Activated naive CD4-positive, alpha-beta T cell treated with anti-CD3 and anti-CD28 coated beads for 36 hours (primary cell): ENCODE measurements around the gene MYT1. TPM values are rescaled to one million over a fixed set of nuclear protein-coding genes. Genes with fewer than 3 reads are reported as not detected.

Source experiments
- CTCF ChIA-PET: fragments of 350-600 bp; sonication (Branson Sonifier 250); formaldehyde crosslinking; loops from one replicate; lab custom pipeline; 2021; ENCODE audit warnings: antibody characterized with exemption; lab: Charles Lee
- DNase-seq: peaks from one replicate; pipeline ENCODE4 v3.0.0-alpha.2; 2020
- H3K27ac Mint-ChIP-seq: one replicate; pipeline ENCODE4 v1.8.0; 2021; ENCODE audit warnings: mild to moderate bottlenecking, mixed read lengths
- H3K27me3 Mint-ChIP-seq: one replicate; pipeline ENCODE4 v1.8.0; 2021; ENCODE audit warnings: low read depth, mixed read lengths
- H3K36me3 Mint-ChIP-seq: one replicate; pipeline ENCODE4 v1.8.0; 2021; ENCODE audit warnings: low read depth, mixed read lengths
- H3K4me1 Mint-ChIP-seq: one replicate; pipeline ENCODE4 v1.8.0; 2021; ENCODE audit warnings: low read depth, mixed read lengths
- H3K4me3 Mint-ChIP-seq: one replicate; pipeline ENCODE4 v1.8.0; 2021; ENCODE audit warnings: mild to moderate bottlenecking, moderate library complexity, mixed read lengths
- H3K9me3 Mint-ChIP-seq: one replicate; pipeline ENCODE4 v1.8.0; 2021; ENCODE audit warnings: mixed read lengths
- intact Hi-C: fragments of 100-400 bp; cut with micrococcal nuclease; formaldehyde crosslinking; loops from one replicate; pipeline ENCODE4 v1.15.1; 2023
- total RNA-seq, 2 experiments: library from RNA; stranded (reverse); gene quantifications; one replicate each; pipeline ENCODE4 v1.2.3, GENCODE V29; 2021

The MYT1 gene
- total RNA-seq, 2 experiments from 2014 or later, result 0.05 TPM

DNA sequence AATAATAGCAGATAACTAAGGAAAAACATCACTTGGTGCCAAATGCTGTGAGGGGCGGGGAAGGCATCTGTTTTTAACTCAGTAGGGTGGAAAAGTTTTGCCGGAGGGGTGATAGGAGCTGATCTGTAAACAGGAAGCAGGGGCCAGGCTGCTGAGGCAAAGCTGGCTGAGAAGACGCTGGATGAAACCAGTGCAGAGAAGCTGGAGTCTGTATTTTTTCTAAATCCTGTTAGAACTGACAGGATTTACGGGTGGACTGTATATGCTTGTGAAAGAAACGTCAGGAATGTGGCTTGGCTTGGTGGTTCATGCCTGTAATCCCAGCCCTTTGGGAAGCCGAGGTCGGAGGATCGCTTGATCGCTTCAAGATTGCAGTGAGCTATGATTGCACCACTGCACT is 96.9 kb downstream of the MYT1 start:
- peaks cover 6% of the 10 kb centered on the region for H3K36me3 Mint-ChIP-seq
- intact Hi-C loops, result no loop called here
- no peak overlapping the region for H3K4me3 Mint-ChIP-seq
- H3K9me3 Mint-ChIP-seq, result no peaks in the 10 kb centered on the region
- CTCF ChIA-PET, result no interaction called here
- DNase-seq, result peak; percentile 22
- H3K27ac Mint-ChIP-seq, result no peak overlapping the region
- H3K27me3 Mint-ChIP-seq, result no peaks in the 10 kb centered on the region
- peaks cover 83% of the 10 kb centered on the region for H3K4me1 Mint-ChIP-seq

- intact Hi-C loops, result no loop called here
- Mint-ChIP-seq H3K27ac (no peak overlapping the region), H3K4me1 (peaks cover 55% of the 10 kb centered on the region), H3K27me3 (no peaks in the 10 kb centered on the region), H3K36me3 (peaks cover 4% of the 10 kb centered on the region), H3K9me3 (no peaks in the 10 kb centered on the region), H3K4me3 (no peak overlapping the region)
- CTCF ChIA-PET, result no interaction called here
- DNase-seq, result no peak
These were observed 99.8 kb downstream of the MYT1 start for GRCh38 chr20:64264091-64264490.

- peaks cover 7% of the 10 kb centered on the region for H3K36me3 Mint-ChIP-seq
- CTCF ChIA-PET, result no interaction called here
- H3K27me3 Mint-ChIP-seq, result no peaks in the 10 kb centered on the region
- H3K4me1 Mint-ChIP-seq, result peaks cover 45% of the 10 kb centered on the region
- no peak overlapping the region for H3K4me3 Mint-ChIP-seq
- intact Hi-C loops, result no loop called here
- H3K27ac Mint-ChIP-seq, result no peak overlapping the region
- DNase-seq, result no peak
- no peaks in the 10 kb centered on the region for H3K9me3 Mint-ChIP-seq
These were observed 100.9 kb downstream of the MYT1 start for GRCh38 chr20:64265201-64265600.

DNA sequence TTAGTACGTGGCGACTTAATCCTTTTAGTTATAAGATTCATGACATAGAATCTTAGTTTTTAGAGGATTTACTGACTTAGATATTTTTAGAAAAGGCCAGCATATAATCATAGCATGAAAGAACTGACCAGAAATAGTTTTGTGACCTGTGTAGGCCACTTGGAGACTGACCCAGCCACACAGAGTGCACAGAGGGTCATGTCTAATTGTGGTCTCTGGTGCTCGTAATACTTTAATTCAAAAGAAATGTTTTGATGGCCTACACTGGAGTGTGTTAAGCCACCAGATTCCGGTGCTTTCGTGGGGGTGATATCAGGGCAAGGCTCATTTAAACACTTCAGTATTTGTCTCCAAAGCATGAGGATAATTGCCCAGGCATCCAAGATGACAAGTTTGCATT is 102.7 kb downstream of the MYT1 start:
- Mint-ChIP-seq H3K9me3 (no peaks in the 10 kb centered on the region), H3K36me3 (peaks cover 3% of the 10 kb centered on the region), H3K4me1 (peaks cover 27% of the 10 kb centered on the region), H3K27ac (no peak overlapping the region), H3K4me3 (no peak overlapping the region), H3K27me3 (no peaks in the 10 kb centered on the region)
- no peak for DNase-seq
- intact Hi-C loops, result no loop called here
- CTCF ChIA-PET, result no interaction called here

- H3K4me3 Mint-ChIP-seq, result no peak overlapping the region
- peaks cover 4% of the 10 kb centered on the region for H3K36me3 Mint-ChIP-seq
- H3K27me3 Mint-ChIP-seq, result no peaks in the 10 kb centered on the region
- H3K4me1 Mint-ChIP-seq, result peaks cover 17% of the 10 kb centered on the region
- CTCF ChIA-PET, result no interaction called here
- intact Hi-C loops, result no loop called here
- no peak for DNase-seq
- no peaks in the 10 kb centered on the region for H3K9me3 Mint-ChIP-seq
- no peak overlapping the region for H3K27ac Mint-ChIP-seq
These were observed 103.9 kb downstream of the MYT1 start for GRCh38 chr20:64268174-64268573.

GRCh38 chr20:64269604-64270411 is 105.6 kb downstream of the MYT1 start:
- intact Hi-C loops, result no loop called here
- Mint-ChIP-seq H3K9me3 (no peaks in the 10 kb centered on the region), H3K4me1 (peaks cover 2% of the 10 kb centered on the region), H3K36me3 (peaks cover 11% of the 10 kb centered on the region), H3K4me3 (no peak overlapping the region), H3K27me3 (no peaks in the 10 kb centered on the region), H3K27ac (no peak overlapping the region)
- no peak for DNase-seq
- CTCF ChIA-PET, result no interaction called here

DNA sequence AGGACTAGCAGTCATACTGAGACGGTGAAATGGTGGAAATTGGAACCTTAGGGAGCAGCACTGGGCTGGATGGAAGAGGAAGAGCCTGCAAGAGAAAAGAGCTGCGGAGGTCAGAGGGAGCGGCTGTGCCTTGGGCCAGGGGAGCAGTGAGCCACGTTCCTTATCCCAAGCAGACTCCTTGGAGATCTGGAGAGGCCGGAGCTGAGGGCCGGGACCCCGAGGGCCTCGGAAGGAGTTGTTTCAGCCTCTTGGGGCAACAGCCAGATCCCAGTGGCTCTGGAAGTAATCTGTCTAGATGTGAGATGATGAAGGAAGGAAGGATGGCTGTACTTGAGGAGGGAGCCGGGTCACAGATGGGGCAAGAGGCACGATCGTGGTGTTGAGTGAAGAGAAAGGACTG is 107.4 kb downstream of the MYT1 start:
- CTCF ChIA-PET, result no interaction called here
- Mint-ChIP-seq H3K9me3 (no peaks in the 10 kb centered on the region), H3K27me3 (no peaks in the 10 kb centered on the region), H3K4me3 (no peak overlapping the region), H3K4me1 (peaks cover 3% of the 10 kb centered on the region), H3K27ac (no peak overlapping the region), H3K36me3 (peaks cover 13% of the 10 kb centered on the region)
- intact Hi-C loops, result no loop called here
- DNase-seq, result no peak

GRCh38 chr20:64273109-64273508 is 108.9 kb downstream of the MYT1 start:
- Mint-ChIP-seq H3K4me1 (peaks cover 3% of the 10 kb centered on the region), H3K4me3 (no peak overlapping the region), H3K27me3 (no peaks in the 10 kb centered on the region), H3K9me3 (no peaks in the 10 kb centered on the region), H3K36me3 (peaks cover 13% of the 10 kb centered on the region), H3K27ac (no peak overlapping the region)
- DNase-seq, result no peak
- CTCF ChIA-PET, result no interaction called here
- intact Hi-C loops, result no loop called here

DNA sequence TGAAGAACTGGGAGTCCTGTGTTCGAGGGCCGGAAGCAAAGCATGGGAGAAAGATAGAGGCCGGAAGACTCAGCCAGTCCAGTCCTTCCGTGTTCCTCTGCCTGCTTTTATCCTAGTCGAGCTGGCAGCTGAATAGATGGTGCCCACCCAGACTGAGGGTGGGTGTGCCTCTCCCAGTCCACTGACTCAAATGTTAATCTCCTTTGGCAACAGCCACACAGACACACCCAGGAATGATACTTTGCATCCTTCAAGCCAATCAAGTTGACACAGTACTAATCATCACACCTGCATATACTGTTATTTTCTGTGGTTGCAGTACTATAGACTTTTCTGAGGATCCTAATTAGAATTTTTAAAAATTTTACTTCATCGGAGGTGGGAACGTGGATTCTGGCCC is 112.6 kb downstream of the MYT1 start:
- Mint-ChIP-seq H3K9me3 (no peaks in the 10 kb centered on the region), H3K4me3 (no peak overlapping the region), H3K27ac (no peak overlapping the region), H3K4me1 (peaks cover 6% of the 10 kb centered on the region), H3K27me3 (no peaks in the 10 kb centered on the region), H3K36me3 (peaks cover 10% of the 10 kb centered on the region)
- intact Hi-C loops, result no loop called here
- CTCF ChIA-PET, result no interaction called here
- DNase-seq, result no peak

DNA sequence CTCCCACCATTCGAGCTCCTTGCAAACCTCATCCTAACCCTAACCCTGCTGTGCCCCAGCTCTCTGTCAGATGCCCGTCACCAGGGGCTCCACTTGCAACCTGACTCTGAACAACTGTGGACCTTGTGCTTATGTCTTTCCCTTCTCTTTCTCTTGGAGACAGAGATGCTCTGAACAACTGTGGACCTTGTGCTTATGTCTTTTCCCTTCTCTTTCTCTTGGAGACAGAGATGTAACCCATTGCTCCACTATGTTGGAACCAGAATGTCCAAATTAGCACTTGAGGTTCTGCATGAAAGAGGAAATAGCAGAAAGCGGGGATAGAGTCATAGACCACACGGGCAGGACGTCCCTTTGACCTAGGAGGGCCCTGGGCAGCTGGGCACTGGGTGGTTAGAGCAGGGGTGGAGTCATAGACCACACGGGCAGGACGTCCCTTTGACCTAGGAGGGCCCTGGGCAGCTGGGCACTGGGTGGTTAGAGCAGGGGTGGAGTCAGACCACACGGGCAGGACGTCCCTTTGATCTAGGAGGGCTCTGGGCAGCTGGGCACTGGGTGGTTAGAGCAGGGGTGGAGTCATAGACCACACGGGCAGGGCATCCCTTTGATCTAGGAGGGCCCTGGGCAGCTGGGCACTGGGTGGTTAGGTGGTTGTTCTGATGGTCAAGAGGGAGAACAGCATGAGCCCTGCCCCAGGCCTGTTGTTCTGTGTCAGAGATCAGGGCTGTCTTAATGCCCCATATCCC is 113.5 kb downstream of the MYT1 start:
- no peak for DNase-seq
- CTCF ChIA-PET, result no interaction called here
- Mint-ChIP-seq H3K4me3 (no peak overlapping the region), H3K27ac (no peak overlapping the region), H3K9me3 (no peaks in the 10 kb centered on the region), H3K27me3 (no peaks in the 10 kb centered on the region), H3K4me1 (peaks cover 7% of the 10 kb centered on the region), H3K36me3 (peaks cover 10% of the 10 kb centered on the region)
- intact Hi-C loops, result no loop called here

GRCh38 chr20:64278317-64278681 is 114.0 kb downstream of the MYT1 start:
- H3K4me3 Mint-ChIP-seq, result no peak overlapping the region
- H3K36me3 Mint-ChIP-seq, result peaks cover 8% of the 10 kb centered on the region
- H3K4me1 Mint-ChIP-seq, result peaks cover 7% of the 10 kb centered on the region
- H3K9me3 Mint-ChIP-seq, result no peaks in the 10 kb centered on the region
- intact Hi-C loops, result no loop called here
- no peaks in the 10 kb centered on the region for H3K27me3 Mint-ChIP-seq
- H3K27ac Mint-ChIP-seq, result no peak overlapping the region
- DNase-seq, result no peak
- CTCF ChIA-PET, result no interaction called here

DNA sequence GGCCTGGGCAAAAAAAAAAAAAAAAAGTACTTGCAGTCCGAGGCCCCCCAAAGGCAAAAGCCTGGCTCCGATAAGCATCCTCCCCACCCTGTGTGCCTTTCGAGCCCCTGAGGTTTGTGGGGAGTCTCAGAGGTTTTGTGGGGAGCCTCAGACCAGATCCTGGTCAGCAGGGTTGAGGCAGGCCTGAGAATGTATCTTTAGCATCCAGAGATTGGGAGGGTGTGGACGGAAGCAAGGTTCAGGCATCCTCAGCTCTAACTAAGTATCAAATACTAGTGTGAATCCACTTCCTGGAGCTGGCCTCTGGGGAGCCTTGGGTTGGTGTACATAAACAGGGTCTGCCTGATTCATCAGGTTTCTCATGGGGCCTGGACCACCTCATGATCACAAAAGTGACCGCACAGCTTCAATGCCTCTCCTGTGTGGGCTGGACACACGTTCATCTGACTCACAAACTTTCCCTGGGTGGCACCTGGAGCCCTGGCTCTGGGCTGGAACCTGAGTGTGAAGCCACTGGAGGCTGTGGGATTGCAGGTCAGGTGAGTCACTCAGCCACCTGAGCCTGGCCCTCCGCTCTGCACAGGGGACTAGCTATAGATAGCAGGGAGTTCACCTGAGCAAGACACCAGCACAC is 115.7 kb downstream of the MYT1 start:
- H3K36me3 Mint-ChIP-seq, result peaks cover 1% of the 10 kb centered on the region
- H3K4me3 Mint-ChIP-seq, result no peak overlapping the region
- no peaks in the 10 kb centered on the region for H3K27me3 Mint-ChIP-seq
- peaks cover 2% of the 10 kb centered on the region for H3K9me3 Mint-ChIP-seq
- H3K27ac Mint-ChIP-seq, result no peak overlapping the region
- intact Hi-C loops, result no loop called here
- CTCF ChIA-PET, result no interaction called here
- no peak for DNase-seq
- H3K4me1 Mint-ChIP-seq, result peaks cover 6% of the 10 kb centered on the region

DNA sequence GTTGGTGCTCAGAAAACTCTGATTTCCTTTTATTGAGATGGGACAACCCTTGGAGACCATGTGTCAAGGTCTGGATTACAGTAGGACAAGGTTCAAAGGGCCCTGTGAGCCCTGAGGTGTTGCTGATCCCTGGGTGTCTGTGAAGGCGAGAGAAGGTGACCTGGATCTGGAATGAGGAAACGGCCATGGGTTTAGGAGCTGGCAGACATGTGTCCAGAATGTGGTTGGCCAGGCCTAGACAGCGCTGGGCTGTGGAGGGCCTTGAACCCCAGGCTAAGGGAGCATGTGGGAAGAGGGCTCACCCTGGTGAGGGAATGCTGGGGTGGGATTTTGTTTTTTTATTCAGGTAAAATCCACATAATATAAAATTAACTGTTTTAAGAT is 116.2 kb downstream of the MYT1 start:
- no peak for DNase-seq
- Mint-ChIP-seq H3K27ac (no peak overlapping the region), H3K36me3 (no peaks in the 10 kb centered on the region), H3K4me3 (no peak overlapping the region), H3K27me3 (no peaks in the 10 kb centered on the region), H3K4me1 (peaks cover 4% of the 10 kb centered on the region), H3K9me3 (peaks cover 2% of the 10 kb centered on the region)
- intact Hi-C loops, result no loop called here
- CTCF ChIA-PET, result no interaction called here
